ENCODE data around the gene FBXO41. TPM values are rescaled to one million over a fixed set of nuclear protein-coding genes. Genes with fewer than 3 reads are reported as not detected.

The FBXO41 gene
- total and polyA plus RNA-seq, 4 donors = 0.06 to 0.51 (median 0.38) TPM

DNA sequence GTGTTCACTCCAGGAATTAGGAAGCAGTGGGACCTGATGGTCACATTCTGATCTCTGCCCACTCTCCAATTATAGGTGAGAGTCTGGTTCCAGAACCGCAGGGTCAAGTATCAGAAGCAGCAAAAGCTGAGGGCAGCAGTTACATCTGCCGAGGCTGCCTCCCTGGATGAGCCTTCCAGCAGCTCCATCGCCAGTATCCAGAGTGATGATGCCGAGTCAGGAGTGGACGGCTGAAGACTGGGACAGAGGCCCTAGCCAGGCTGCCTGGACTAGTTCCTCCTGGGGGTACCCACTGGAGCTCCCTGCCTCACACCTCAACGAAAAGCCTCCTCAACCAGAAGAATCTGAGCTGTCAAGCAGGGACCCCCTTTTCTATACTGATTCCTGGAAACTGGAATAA is 73.6 kb downstream of the FBXO41 start:
- H3K27me3 ChIP-seq (ENCODE audit: control insufficient read depth in 4 of 4, insufficient read depth in 4 of 4, low read length in 3 of 4) = no peaks in the 10 kb centered on the region
- no peak for TF ChIP-seq RAD21 (IDR thresholded peaks at IDR 0.05)
- no peak for TF ChIP-seq YY1 (IDR thresholded peaks at IDR 0.05)
- TF ChIP-seq NR2F2 (IDR thresholded peaks at IDR 0.05) = no peak
- TF ChIP-seq, protein P1, sequence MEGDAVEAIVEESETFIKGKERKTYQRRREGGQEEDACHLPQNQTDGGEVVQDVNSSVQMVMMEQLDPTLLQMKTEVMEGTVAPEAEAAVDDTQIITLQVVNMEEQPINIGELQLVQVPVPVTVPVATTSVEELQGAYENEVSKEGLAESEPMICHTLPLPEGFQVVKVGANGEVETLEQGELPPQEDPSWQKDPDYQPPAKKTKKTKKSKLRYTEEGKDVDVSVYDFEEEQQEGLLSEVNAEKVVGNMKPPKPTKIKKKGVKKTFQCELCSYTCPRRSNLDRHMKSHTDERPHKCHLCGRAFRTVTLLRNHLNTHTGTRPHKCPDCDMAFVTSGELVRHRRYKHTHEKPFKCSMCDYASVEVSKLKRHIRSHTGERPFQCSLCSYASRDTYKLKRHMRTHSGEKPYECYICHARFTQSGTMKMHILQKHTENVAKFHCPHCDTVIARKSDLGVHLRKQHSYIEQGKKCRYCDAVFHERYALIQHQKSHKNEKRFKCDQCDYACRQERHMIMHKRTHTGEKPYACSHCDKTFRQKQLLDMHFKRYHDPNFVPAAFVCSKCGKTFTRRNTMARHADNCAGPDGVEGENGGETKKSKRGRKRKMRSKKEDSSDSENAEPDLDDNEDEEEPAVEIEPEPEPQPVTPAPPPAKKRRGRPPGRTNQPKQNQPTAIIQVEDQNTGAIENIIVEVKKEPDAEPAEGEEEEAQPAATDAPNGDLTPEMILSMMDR (IDR thresholded peaks at IDR 0.05; ENCODE audit: low read depth, low read length, missing input control) = no peak
- no peak for TF ChIP-seq TAF1 (conservative IDR thresholded peaks at IDR 0.05)
- TF ChIP-seq, protein P2, sequence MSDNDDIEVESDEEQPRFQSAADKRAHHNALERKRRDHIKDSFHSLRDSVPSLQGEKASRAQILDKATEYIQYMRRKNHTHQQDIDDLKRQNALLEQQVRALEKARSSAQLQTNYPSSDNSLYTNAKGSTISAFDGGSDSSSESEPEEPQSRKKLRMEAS (IDR thresholded peaks at IDR 0.05) = no peak
- TF ChIP-seq, protein P3, sequence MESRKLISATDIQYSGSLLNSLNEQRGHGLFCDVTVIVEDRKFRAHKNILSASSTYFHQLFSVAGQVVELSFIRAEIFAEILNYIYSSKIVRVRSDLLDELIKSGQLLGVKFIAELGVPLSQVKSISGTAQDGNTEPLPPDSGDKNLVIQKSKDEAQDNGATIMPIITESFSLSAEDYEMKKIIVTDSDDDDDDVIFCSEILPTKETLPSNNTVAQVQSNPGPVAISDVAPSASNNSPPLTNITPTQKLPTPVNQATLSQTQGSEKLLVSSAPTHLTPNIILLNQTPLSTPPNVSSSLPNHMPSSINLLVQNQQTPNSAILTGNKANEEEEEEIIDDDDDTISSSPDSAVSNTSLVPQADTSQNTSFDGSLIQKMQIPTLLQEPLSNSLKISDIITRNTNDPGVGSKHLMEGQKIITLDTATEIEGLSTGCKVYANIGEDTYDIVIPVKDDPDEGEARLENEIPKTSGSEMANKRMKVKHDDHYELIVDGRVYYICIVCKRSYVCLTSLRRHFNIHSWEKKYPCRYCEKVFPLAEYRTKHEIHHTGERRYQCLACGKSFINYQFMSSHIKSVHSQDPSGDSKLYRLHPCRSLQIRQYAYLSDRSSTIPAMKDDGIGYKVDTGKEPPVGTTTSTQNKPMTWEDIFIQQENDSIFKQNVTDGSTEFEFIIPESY (IDR thresholded peaks at IDR 0.05) = no peak
- no peak for TF ChIP-seq GABPA (IDR thresholded peaks at IDR 0.05 in 1 of 2, conservative IDR thresholded peaks at IDR 0.05 in 1 of 2)
- TF ChIP-seq FOXA2 (IDR thresholded peaks at IDR 0.05) = no peak
- no peak for TF ChIP-seq RXRA (IDR thresholded peaks at IDR 0.05)
- TF ChIP-seq, protein P4, sequence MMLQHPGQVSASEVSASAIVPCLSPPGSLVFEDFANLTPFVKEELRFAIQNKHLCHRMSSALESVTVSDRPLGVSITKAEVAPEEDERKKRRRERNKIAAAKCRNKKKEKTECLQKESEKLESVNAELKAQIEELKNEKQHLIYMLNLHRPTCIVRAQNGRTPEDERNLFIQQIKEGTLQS (IDR thresholded peaks at IDR 0.05) = no peak
- no peak for TF ChIP-seq FOXA1 (IDR thresholded peaks at IDR 0.05)
- no peak for TF ChIP-seq SP1 (IDR thresholded peaks at IDR 0.05)
- no peak for TF ChIP-seq HNF4G (IDR thresholded peaks at IDR 0.05)
- TF ChIP-seq HNF4A (conservative IDR thresholded peaks at IDR 0.05) = no peak
- WGBS = 91% methylated on average over 6 of the region's 6 CpGs
- peaks cover 4 to 23% (median 12%) of the 10 kb centered on the region in 4 donors for H3K4me1 ChIP-seq (ENCODE audit: control insufficient read depth in 4 of 4, insufficient read depth in 4 of 4, low read length in 3 of 4)
- no peaks in the 10 kb centered on the region for H3K36me3 ChIP-seq (ENCODE audit: control insufficient read depth in 4 of 4, insufficient read depth in 3 of 4, low read depth in 1 of 4, low read length in 3 of 4)
- no peak overlapping the region for H3K9ac ChIP-seq (ENCODE audit: low read depth in 1 of 2, low read length in 2 of 2)
- no peak overlapping the region for H3K27ac ChIP-seq (ENCODE audit: low read depth in 1 of 2, low read length in 2 of 2)
- no peaks in the 10 kb centered on the region for H3K9me3 ChIP-seq (ENCODE audit: control insufficient read depth in 4 of 4, low read length in 3 of 4)
- H3K4me3 ChIP-seq (ENCODE audit: low read depth in 1 of 3, low read length in 3 of 3) = no peak overlapping the region
- DNase-seq (ENCODE audit: low spot score) = no peak

DNA sequence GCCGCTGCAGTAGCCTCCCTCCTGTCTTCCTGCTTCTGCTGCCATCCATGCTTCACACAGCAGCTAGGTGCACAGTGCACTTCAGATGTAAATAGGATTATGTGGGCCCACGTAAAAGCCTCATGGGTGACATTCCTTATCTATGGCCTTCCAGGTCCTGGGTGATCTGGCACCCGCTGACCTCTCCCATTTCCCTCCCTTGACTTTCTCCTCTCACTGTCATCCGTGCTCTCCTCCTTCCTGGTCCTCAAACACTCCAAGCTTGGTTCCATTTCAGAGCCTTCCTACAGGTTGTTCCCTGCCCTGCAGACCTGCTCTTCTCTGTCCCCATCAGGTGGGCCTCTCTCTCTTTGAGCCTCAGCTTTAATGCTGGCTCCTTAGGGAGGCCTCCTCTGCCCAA is 74.3 kb downstream of the FBXO41 start:
- Histone ChIP-seq H3K4me1 (ENCODE audit: control insufficient read depth in 4 of 4, insufficient read depth in 4 of 4, low read length in 3 of 4) (peaks cover 4 to 17% (median 7%) of the 10 kb centered on the region in 4 donors), H3K27ac (ENCODE audit: low read depth in 1 of 2, low read length in 2 of 2) (no peak overlapping the region), H3K4me3 (ENCODE audit: low read depth in 1 of 3, low read length in 3 of 3) (no peak overlapping the region), H3K27me3 (ENCODE audit: control insufficient read depth in 4 of 4, insufficient read depth in 4 of 4, low read length in 3 of 4) (peaks cover 0 to 1% (median 0%) of the 10 kb centered on the region in 4 donors), H3K9ac (ENCODE audit: low read depth in 1 of 2, low read length in 2 of 2) (no peak overlapping the region), H3K36me3 (ENCODE audit: control insufficient read depth in 4 of 4, insufficient read depth in 3 of 4, low read depth in 1 of 4, low read length in 3 of 4) (no peaks in the 10 kb centered on the region), H3K9me3 (ENCODE audit: control insufficient read depth in 4 of 4, low read length in 3 of 4) (no peaks in the 10 kb centered on the region)
- no peak for DNase-seq (ENCODE audit: low spot score)
- WGBS = 80% methylated on average over 4 of the region's 4 CpGs
- TF ChIP-seq SP1 (IDR thresholded peaks at IDR 0.05) (no peak), RXRA (IDR thresholded peaks at IDR 0.05) (no peak), JUND (IDR thresholded peaks at IDR 0.05) (no peak), YY1 (IDR thresholded peaks at IDR 0.05) (no peak), GABPA (IDR thresholded peaks at IDR 0.05 in 1 of 2, conservative IDR thresholded peaks at IDR 0.05 in 1 of 2) (no peak), TAF1 (conservative IDR thresholded peaks at IDR 0.05) (no peak), FOXA1 (IDR thresholded peaks at IDR 0.05) (no peak), HNF4A (conservative IDR thresholded peaks at IDR 0.05) (no peak), EGR1 (IDR thresholded peaks at IDR 0.05; ENCODE audit: low read depth in 2 of 2) (no peak), FOXA2 (IDR thresholded peaks at IDR 0.05) (no peak)
- TF ChIP-seq, protein P4 (IDR thresholded peaks at IDR 0.05) = no peak
- TF ChIP-seq, protein P5, sequence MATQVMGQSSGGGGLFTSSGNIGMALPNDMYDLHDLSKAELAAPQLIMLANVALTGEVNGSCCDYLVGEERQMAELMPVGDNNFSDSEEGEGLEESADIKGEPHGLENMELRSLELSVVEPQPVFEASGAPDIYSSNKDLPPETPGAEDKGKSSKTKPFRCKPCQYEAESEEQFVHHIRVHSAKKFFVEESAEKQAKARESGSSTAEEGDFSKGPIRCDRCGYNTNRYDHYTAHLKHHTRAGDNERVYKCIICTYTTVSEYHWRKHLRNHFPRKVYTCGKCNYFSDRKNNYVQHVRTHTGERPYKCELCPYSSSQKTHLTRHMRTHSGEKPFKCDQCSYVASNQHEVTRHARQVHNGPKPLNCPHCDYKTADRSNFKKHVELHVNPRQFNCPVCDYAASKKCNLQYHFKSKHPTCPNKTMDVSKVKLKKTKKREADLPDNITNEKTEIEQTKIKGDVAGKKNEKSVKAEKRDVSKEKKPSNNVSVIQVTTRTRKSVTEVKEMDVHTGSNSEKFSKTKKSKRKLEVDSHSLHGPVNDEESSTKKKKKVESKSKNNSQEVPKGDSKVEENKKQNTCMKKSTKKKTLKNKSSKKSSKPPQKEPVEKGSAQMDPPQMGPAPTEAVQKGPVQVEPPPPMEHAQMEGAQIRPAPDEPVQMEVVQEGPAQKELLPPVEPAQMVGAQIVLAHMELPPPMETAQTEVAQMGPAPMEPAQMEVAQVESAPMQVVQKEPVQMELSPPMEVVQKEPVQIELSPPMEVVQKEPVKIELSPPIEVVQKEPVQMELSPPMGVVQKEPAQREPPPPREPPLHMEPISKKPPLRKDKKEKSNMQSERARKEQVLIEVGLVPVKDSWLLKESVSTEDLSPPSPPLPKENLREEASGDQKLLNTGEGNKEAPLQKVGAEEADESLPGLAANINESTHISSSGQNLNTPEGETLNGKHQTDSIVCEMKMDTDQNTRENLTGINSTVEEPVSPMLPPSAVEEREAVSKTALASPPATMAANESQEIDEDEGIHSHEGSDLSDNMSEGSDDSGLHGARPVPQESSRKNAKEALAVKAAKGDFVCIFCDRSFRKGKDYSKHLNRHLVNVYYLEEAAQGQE (IDR thresholded peaks at IDR 0.05) = no peak
- TF ChIP-seq, protein P1 (IDR thresholded peaks at IDR 0.05; ENCODE audit: low read depth, low read length, missing input control) = no peak

Data from liver (tissue), 9 donors.